Measurements from ENCODE around the gene NDUFV1. TPM values are rescaled to one million over a fixed set of nuclear protein-coding genes. Genes with fewer than 3 reads are reported as not detected.
A peak's percentile ranks its signal among the peaks of the same experiment; 100 is the strongest.
"Not testable (repeated sequence)": the region's sequence is repeated elsewhere in the genome, so short reads cannot be mapped to it uniquely, and the experiment has no call there.

NDUFV1 gene
- total and polyA plus RNA-seq, 5 donors from 2014 or later = 101 to 204 (median 119) TPM

DNA sequence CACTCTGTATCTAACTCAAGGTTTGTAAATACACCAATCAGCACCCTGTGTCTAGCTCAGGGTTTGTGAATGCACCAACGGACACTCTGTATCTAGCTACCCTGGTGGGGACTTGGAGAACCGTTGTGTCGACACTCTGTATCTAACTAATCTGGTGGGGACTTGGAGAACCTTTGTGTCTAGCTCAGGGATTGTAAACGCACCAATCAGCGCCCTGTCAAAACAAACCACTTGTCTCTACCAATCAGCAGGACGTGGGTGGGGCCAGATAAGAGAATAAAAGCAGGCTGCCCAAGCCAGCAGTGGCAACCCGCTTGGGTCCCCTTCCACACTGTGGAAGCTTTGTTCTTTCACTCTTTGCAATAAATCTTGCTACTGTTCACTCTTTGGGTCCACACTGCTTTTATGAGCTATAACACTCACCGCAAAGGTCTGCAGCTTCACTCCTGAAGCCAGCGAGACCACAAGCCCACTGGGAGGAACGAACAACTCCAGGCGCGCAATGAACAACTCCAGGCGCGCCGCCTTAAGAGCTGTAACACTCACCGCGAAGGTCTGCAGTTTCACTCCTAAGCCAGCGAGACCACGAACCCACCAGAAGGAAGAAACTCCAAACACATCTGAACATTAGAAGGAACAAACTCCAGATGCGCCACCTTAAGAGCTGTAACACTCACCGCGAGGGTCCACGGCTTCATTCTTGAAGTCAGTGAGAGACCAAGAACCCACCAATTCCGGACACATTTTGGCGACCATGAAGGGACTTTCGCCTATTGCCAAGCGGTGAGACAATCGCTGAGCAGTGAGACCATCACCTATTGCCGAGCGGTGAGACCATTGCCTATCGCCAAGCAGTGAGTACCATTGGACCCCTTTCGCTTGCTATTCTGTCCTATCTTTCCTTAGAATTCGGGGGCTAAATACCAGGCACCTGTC lies 13.2 kb downstream of the NDUFV1 start:
- H3K36me3 Mint-ChIP-seq; ATAC-seq (ENCODE audit: low read depth in 2 of 2); H3K4me1 ChIP-seq (ENCODE audit: control insufficient read depth, insufficient read depth, low read length, poor library complexity, severe bottlenecking); H3K27me3 Mint-ChIP-seq; H3K4me3 Mint-ChIP-seq; H3K9me3 Mint-ChIP-seq; H3K4me3 ChIP-seq (ENCODE audit: low read depth, low read length); H3K27ac ChIP-seq (ENCODE audit: insufficient read depth, low read length, poor library complexity, severe bottlenecking); H3K27ac Mint-ChIP-seq; DNase-seq; H3K27me3 ChIP-seq (ENCODE audit: control insufficient read depth, insufficient read depth, low read length); H3K36me3 ChIP-seq (ENCODE audit: control insufficient read depth, insufficient read depth, low read length); H3K9me3 ChIP-seq (ENCODE audit: control insufficient read depth in 2 of 2, low read length in 2 of 2): not testable (repeated sequence)
- H3K4me1 Mint-ChIP-seq = peaks cover 0 to 15% (median 6%) of the 10 kb centered on the region in 4 donors

DNA sequence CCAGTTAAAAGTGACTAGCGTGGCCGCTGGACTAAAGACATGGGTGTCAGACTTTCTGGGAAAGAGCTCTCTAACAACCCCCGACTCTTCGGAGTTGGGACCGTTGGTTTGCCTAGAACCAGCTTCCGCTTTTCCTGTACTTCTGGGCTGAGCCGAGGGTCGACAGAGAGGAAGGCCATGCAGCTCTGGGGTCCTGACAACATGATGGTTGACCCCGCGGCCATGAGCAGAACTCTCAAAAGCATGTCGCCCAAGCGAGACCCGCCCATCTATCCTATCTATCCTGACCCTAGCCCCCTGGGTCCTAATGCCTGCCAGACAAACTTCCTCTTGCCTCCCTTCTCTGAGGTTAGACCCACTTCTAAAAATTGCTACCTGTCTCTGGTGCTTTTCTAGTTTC lies 13.9 kb downstream of the NDUFV1 start:
- ATAC-seq (ENCODE audit: low read depth in 2 of 2); H3K9me3 ChIP-seq (ENCODE audit: control insufficient read depth in 2 of 2, low read length in 2 of 2); H3K9me3 Mint-ChIP-seq; H3K4me1 ChIP-seq (ENCODE audit: control insufficient read depth, insufficient read depth, low read length, poor library complexity, severe bottlenecking); H3K27me3 ChIP-seq (ENCODE audit: control insufficient read depth, insufficient read depth, low read length); H3K27ac ChIP-seq (ENCODE audit: insufficient read depth, low read length, poor library complexity, severe bottlenecking); DNase-seq; H3K27me3 Mint-ChIP-seq; H3K36me3 ChIP-seq (ENCODE audit: control insufficient read depth, insufficient read depth, low read length); H3K4me3 ChIP-seq (ENCODE audit: low read depth, low read length); H3K36me3 Mint-ChIP-seq; H3K4me3 Mint-ChIP-seq; H3K27ac Mint-ChIP-seq: not testable (repeated sequence)
- H3K4me1 Mint-ChIP-seq = peaks cover 0 to 13% (median 8%) of the 10 kb centered on the region in 4 donors

DNA sequence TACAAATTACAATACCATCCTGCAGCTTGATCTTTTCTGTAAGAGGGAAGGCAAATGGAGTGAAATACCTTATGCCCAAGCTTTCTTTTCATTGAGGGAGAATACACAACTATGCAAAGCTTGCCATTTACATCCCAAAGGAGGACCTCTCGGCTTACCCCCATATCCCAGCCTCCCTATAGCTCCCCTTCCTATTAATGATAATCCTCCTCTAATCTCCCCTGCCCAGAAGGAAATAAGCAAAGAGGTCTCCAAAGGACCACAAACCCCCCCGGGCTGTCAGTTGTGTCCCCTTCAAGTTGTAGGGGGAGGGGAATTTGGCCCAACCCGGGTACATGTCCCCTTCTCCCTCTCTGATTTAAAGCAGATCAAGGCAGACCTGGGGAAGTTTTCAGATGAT lies 15.2 kb downstream of the NDUFV1 start:
- not testable (repeated sequence) for DNase-seq; H3K4me3 ChIP-seq (ENCODE audit: low read depth, low read length); H3K4me1 ChIP-seq (ENCODE audit: control insufficient read depth, insufficient read depth, low read length, poor library complexity, severe bottlenecking); H3K36me3 ChIP-seq (ENCODE audit: control insufficient read depth, insufficient read depth, low read length); H3K27ac ChIP-seq (ENCODE audit: insufficient read depth, low read length, poor library complexity, severe bottlenecking); H3K9me3 Mint-ChIP-seq; H3K9me3 ChIP-seq (ENCODE audit: control insufficient read depth in 2 of 2, low read length in 2 of 2); ATAC-seq (ENCODE audit: low read depth in 2 of 2); H3K27me3 ChIP-seq (ENCODE audit: control insufficient read depth, insufficient read depth, low read length); H3K4me3 Mint-ChIP-seq; H3K36me3 Mint-ChIP-seq; H3K27me3 Mint-ChIP-seq; H3K27ac Mint-ChIP-seq
- peaks cover 0 to 15% (median 5%) of the 10 kb centered on the region in 4 donors for H3K4me1 Mint-ChIP-seq

DNA sequence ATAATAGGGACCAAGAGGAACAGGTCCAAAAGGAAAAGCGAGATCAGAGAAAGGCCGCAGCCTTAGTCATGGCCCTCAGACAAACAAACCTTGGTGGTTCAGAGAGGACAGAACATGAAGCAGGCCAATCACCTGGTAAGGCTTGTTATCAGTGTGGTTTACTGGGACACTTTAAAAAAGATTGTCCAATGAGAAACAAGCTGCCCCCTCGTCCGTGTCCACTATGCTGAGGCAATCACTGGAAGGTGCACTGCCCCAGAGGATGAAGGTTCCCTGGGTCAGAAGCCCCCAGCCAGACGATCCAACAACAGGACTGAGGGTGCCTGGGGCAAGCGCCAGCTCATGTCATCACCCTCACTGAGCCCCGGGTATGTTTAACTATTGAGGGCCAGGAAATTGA lies 16.2 kb downstream of the NDUFV1 start:
- DNase-seq; H3K9me3 Mint-ChIP-seq; H3K27me3 Mint-ChIP-seq; H3K4me3 ChIP-seq (ENCODE audit: low read depth, low read length); H3K36me3 ChIP-seq (ENCODE audit: control insufficient read depth, insufficient read depth, low read length); H3K27me3 ChIP-seq (ENCODE audit: control insufficient read depth, insufficient read depth, low read length); H3K4me1 ChIP-seq (ENCODE audit: control insufficient read depth, insufficient read depth, low read length, poor library complexity, severe bottlenecking); H3K4me3 Mint-ChIP-seq; H3K9me3 ChIP-seq (ENCODE audit: control insufficient read depth in 2 of 2, low read length in 2 of 2); H3K36me3 Mint-ChIP-seq; H3K27ac Mint-ChIP-seq; H3K27ac ChIP-seq (ENCODE audit: insufficient read depth, low read length, poor library complexity, severe bottlenecking); ATAC-seq (ENCODE audit: low read depth in 2 of 2); H3K4me1 Mint-ChIP-seq: not testable (repeated sequence)

DNA sequence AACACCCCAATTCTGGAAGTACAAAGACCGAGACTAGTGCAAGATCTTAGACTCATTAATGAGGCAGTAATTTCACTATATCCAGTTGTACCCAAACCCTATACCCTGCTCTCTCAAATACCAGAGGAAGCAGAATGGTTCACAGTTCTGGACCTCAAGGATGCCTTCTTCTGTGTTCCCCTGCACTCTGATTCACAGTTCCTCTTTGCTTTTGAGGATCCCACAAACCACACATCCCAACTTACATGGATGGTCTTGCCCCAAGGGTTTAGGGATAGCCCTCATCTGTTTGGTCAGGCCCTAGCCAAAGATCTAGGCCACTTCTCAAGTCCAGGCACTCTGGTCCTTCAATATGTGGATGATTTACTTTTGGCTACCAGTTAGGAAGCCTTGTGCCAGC lies 17.1 kb downstream of the NDUFV1 start:
- ATAC-seq (ENCODE audit: low read depth in 2 of 2); H3K27ac Mint-ChIP-seq: not testable (repeated sequence)

DNA sequence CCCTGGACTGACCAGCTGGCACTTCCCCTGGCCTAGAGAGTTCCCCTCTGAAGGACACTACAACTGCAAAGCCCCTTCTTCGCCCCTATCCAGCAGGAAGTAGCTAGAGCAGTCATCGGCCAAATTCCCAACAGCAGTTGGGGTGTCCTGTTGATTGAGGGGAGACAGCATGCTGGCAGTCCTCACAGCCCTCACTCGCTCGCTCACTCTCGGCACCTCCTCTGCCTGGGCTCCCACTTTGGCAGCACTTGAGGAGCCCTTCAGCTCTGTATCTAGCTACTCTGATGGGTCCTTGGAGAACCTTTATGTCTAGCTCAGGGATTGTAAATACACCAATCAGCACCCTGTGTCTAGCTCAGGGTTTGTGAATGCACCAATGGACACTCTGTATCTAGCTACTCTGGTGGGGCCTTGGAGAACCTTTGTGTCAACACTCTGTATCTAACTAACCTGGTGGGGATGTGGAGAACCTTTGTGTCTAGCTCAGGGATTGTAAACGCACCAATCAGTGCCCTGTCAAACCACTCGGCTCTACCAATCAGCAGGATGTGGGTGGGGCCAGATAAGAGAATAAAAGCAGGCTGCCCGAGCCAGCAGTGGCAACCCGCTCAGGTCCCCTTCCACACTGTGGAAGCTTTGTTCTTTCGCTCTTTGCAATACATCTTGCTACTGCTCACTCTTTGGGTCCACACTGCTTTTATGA lies 19.5 kb downstream of the NDUFV1 start:
- H3K27me3 ChIP-seq (ENCODE audit: control insufficient read depth, insufficient read depth, low read length); H3K9me3 ChIP-seq (ENCODE audit: control insufficient read depth in 2 of 2, low read length in 2 of 2); ATAC-seq (ENCODE audit: low read depth in 2 of 2); H3K9me3 Mint-ChIP-seq; H3K36me3 ChIP-seq (ENCODE audit: control insufficient read depth, insufficient read depth, low read length); H3K27me3 Mint-ChIP-seq; H3K27ac ChIP-seq (ENCODE audit: insufficient read depth, low read length, poor library complexity, severe bottlenecking); DNase-seq; H3K4me3 ChIP-seq (ENCODE audit: low read depth, low read length); H3K36me3 Mint-ChIP-seq: not testable (repeated sequence)
- peaks cover 5 to 11% (median 7%) of the 10 kb centered on the region in 4 donors for H3K4me1 Mint-ChIP-seq
- H3K4me1 ChIP-seq (ENCODE audit: control insufficient read depth, insufficient read depth, low read length, poor library complexity, severe bottlenecking) = peaks cover 19% of the 10 kb centered on the region
- peak overlapping the region in 1 of 3 donors; percentile 60 for H3K27ac Mint-ChIP-seq
- H3K4me3 Mint-ChIP-seq = peak overlapping the region in 2 of 4 donors; percentile 10 to 75

More for the DNA sequence above, 17.1 kb downstream of the NDUFV1 start:
- not testable (repeated sequence) for H3K36me3 ChIP-seq (ENCODE audit: control insufficient read depth, insufficient read depth, low read length); H3K4me3 Mint-ChIP-seq; H3K4me1 Mint-ChIP-seq; DNase-seq; H3K4me3 ChIP-seq (ENCODE audit: low read depth, low read length); H3K9me3 ChIP-seq (ENCODE audit: control insufficient read depth in 2 of 2, low read length in 2 of 2); H3K36me3 Mint-ChIP-seq; H3K27ac ChIP-seq (ENCODE audit: insufficient read depth, low read length, poor library complexity, severe bottlenecking); H3K4me1 ChIP-seq (ENCODE audit: control insufficient read depth, insufficient read depth, low read length, poor library complexity, severe bottlenecking); H3K9me3 Mint-ChIP-seq; H3K27me3 Mint-ChIP-seq; H3K27me3 ChIP-seq (ENCODE audit: control insufficient read depth, insufficient read depth, low read length)

DNA sequence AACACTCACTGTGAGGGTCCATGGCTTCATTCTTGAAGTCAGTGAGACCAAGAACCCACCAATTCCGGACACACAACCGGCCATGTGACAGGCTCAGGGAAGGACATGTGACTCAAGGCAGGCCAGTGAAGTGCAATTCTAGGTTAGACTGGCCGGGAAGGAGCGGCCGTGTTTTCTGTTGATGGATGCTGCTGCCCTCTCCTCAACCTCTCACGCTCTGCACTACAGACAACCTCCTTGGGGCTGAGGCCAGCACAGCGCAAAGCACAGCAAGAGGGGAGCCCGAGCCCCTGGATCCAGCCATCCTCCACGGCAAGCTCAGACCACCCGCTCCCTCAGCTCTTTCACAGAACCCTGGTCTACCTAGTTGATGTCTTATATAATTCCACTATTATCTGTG lies 20.2 kb downstream of the NDUFV1 start:
- no peaks in the 10 kb centered on the region for H3K9me3 Mint-ChIP-seq
- H3K27ac Mint-ChIP-seq = peak overlapping the region in 1 of 3 donors; percentile 60
- DNase-seq (no peak), ATAC-seq (ENCODE audit: low read depth in 2 of 2) (no peak)
- Histone ChIP-seq H3K4me1 (ENCODE audit: control insufficient read depth, insufficient read depth, low read length, poor library complexity, severe bottlenecking) (peaks cover 19% of the 10 kb centered on the region), H3K27ac (ENCODE audit: insufficient read depth, low read length, poor library complexity, severe bottlenecking) (no peak overlapping the region), H3K9me3 (ENCODE audit: control insufficient read depth in 2 of 2, low read length in 2 of 2) (no peaks in the 10 kb centered on the region), H3K4me3 (ENCODE audit: low read depth, low read length) (no peak overlapping the region), H3K36me3 (ENCODE audit: control insufficient read depth, insufficient read depth, low read length) (no peaks in the 10 kb centered on the region), H3K27me3 (ENCODE audit: control insufficient read depth, insufficient read depth, low read length) (no peaks in the 10 kb centered on the region)
- no peaks in the 10 kb centered on the region for H3K36me3 Mint-ChIP-seq
- peaks cover 5 to 11% (median 7%) of the 10 kb centered on the region in 4 donors for H3K4me1 Mint-ChIP-seq
- H3K4me3 Mint-ChIP-seq = peak overlapping the region in 2 of 4 donors; percentile 10 to 75
- H3K27me3 Mint-ChIP-seq = no peaks in the 10 kb centered on the region

Measured in CD4-positive, CD25-positive, alpha-beta regulatory T cell (primary cell).